Measurements from ENCODE around the gene GTPBP3.
"Not testable (repeated sequence)": the region's sequence is repeated elsewhere in the genome, so short reads cannot be mapped to it uniquely, and the experiment has no call there.

GTPBP3 gene

DNA sequence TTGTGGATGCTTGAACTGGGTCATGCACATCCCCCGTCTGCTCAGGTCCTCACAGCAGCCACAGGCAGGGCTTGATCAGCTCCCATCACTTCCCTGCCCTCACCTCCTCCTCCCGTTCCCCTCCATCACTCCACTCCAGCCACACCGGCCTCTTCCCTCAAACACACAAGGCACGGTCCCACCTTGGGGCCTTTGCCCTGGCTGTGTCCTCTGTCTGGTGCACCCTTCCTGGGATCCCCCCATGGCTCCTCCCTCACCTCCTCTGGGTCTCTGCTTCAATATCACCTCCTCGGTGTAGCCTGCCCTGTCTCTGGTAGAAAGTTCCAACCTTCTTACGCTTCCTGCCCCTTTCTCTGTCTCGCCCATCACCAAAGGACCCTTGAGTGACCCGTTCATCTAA, 16.0 kb downstream of the GTPBP3 start:
- Histone ChIP-seq H3K27me3 (no peaks in the 10 kb centered on the region), H3K9ac (no peak overlapping the region), H4K20me1 (no peaks in the 10 kb centered on the region), H3K4me3 (no peak overlapping the region), H3K36me3 (no peaks in the 10 kb centered on the region), H3K4me2 (peak overlapping the region; percentile 60), H3K9me3 (no peaks in the 10 kb centered on the region), H3K27ac (peak overlapping the region; percentile 56; the same call in 1 of the 2 replicates), H3K4me1 (peaks cover 51% of the 10 kb centered on the region)
- TF ChIP-seq Cebpa-rat (IDR thresholded peaks at IDR 0.05): no peak

GRCh38 chr19:17357078-17357666, 19.8 kb downstream of the GTPBP3 start:
- Histone ChIP-seq H4K20me1 (no peaks in the 10 kb centered on the region), H3K27ac (no peak overlapping the region), H3K4me3 (no peak overlapping the region), H3K4me2 (no peak overlapping the region), H3K9ac (no peak overlapping the region), H3K4me1 (peaks cover 15% of the 10 kb centered on the region), H3K36me3 (no peaks in the 10 kb centered on the region), H3K9me3 (no peaks in the 10 kb centered on the region), H3K27me3 (no peaks in the 10 kb centered on the region)
- no peak for TF ChIP-seq Cebpa-rat (IDR thresholded peaks at IDR 0.05)

DNA sequence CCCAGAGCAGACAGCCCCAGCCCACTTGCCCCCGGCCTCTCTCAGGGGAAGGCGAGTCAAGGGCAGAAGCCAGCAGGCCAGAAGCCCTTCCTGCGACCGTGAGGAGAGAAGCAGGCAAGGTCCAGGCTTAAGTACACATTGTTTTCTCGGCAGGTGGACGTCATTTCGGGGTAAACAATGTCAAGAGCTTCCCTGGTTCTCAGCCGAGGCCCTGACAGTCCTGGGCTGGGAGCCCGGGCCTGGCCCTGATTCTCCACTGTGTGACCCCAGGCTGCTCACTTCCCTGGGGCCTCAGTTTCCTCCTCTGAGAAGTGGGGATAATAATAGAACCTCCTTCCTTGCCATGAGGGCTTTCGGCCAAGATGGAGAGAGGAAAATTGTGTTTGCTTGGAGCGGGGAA, 20.4 kb downstream of the GTPBP3 start:
- no peak for TF ChIP-seq Cebpa-rat (IDR thresholded peaks at IDR 0.05)
- H3K9ac ChIP-seq: no peak overlapping the region

GRCh38 chr19:17358395-17358794, 21.0 kb downstream of the GTPBP3 start:
- TF ChIP-seq Cebpa-rat (IDR thresholded peaks at IDR 0.05): no peak
- no peak overlapping the region for H3K4me3 ChIP-seq
- H3K4me2 ChIP-seq: no peak overlapping the region
- H3K27ac ChIP-seq: no peak overlapping the region
- H3K9me3 ChIP-seq: no peaks in the 10 kb centered on the region
- H3K4me1 ChIP-seq: peaks cover 3% of the 10 kb centered on the region
- H3K9ac ChIP-seq: no peak overlapping the region
- no peaks in the 10 kb centered on the region for H3K27me3 ChIP-seq
- no peaks in the 10 kb centered on the region for H3K36me3 ChIP-seq
- H4K20me1 ChIP-seq: no peaks in the 10 kb centered on the region

More for the DNA sequence above, 20.4 kb downstream of the GTPBP3 start:
- H3K4me2 ChIP-seq: no peak overlapping the region
- no peaks in the 10 kb centered on the region for H3K36me3 ChIP-seq
- no peak overlapping the region for H3K27ac ChIP-seq
- no peaks in the 10 kb centered on the region for H3K9me3 ChIP-seq
- H3K4me3 ChIP-seq: no peak overlapping the region
- H3K27me3 ChIP-seq: no peaks in the 10 kb centered on the region
- H3K4me1 ChIP-seq: peaks cover 10% of the 10 kb centered on the region
- no peaks in the 10 kb centered on the region for H4K20me1 ChIP-seq

DNA sequence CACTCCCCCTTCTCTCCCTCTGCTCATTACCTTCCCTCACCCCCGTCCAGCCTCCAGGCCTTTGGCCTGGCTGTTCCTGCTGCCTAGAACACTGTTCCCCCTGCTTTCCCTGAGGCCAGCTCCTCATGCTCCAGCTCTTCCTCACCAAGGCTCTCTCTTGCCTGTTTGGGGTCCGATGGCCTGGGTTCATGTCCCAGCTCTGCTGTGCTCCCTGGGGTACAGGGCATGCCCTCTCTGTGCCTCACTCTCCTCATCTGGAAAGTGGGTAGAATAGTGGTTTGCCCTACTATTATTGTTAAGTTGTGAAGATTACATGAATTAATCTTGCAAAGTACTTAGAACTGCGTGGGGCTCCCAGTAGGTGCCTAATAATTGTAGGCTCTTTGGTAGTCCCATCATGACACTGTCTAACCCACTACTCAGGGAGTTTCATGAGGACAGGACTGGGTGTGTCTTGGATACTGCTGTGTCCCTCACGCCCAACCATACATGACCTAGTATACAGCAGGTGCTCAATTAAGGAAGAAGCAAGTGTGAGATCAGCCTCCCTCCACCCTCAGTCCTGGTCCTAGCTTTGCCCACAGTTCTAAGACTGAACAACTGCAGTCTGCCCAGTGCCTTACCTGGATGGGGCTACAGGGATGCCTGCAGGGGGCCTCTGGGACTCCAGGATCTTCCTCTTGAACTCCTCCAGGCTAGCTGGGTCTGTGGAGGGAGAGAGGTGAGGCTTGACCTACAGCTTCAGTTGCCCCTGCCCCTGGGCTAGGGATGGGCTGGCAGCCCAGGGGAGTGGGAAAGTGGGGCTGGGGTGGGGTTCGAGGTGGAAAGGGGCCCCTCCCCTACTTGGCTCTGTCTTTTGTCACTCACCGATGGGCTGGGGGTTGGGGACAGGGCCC, 22.8 kb downstream of the GTPBP3 start:
- H3K27ac ChIP-seq: no peak overlapping the region
- H3K9me3 ChIP-seq: no peaks in the 10 kb centered on the region
- H3K27me3 ChIP-seq: no peaks in the 10 kb centered on the region
- H3K4me3 ChIP-seq: no peak overlapping the region
- H4K20me1 ChIP-seq: no peaks in the 10 kb centered on the region
- no peak for TF ChIP-seq Cebpa-rat (IDR thresholded peaks at IDR 0.05)
- H3K4me2 ChIP-seq: no peak overlapping the region
- no peak overlapping the region for H3K9ac ChIP-seq
- H3K4me1 ChIP-seq: no peaks in the 10 kb centered on the region
- H3K36me3 ChIP-seq: no peaks in the 10 kb centered on the region

- H3K9me3 ChIP-seq, H3K4me3 ChIP-seq, H3K4me2 ChIP-seq, H3K9ac ChIP-seq, H3K27ac ChIP-seq, H3K36me3 ChIP-seq, H3K27me3 ChIP-seq, H3K4me1 ChIP-seq, H4K20me1 ChIP-seq: not testable (repeated sequence)
Observed at GRCh38 chr19:17363852-17364605, 26.7 kb downstream of the GTPBP3 start.

DNA sequence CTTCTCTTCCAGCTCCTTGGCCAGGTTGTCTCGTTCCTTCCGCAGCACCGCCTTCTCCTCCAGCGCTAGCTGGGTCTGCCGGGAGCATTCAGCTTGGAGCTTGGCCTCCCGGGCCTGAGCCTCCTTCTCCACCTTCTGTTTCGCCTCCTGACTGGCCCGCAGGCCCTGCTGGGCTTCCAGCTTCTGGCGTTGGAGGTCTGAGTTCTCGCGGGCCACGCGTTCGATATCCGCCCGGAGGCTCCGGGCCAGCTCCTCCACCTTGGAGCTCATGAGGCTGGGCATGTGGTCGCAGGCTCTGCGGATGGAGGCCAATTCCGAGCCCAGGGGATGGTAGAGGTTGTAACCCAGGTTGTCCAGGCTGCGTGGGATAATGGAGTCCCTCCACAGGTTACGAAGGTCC, 28.0 kb downstream of the GTPBP3 start:
- no peak for TF ChIP-seq Cebpa-rat (IDR thresholded peaks at IDR 0.05)
- H3K4me3 ChIP-seq: no peak overlapping the region
- no peaks in the 10 kb centered on the region for H3K36me3 ChIP-seq
- no peaks in the 10 kb centered on the region for H3K9me3 ChIP-seq
- H3K27me3 ChIP-seq: no peaks in the 10 kb centered on the region
- H3K4me2 ChIP-seq: no peak overlapping the region
- H4K20me1 ChIP-seq: no peaks in the 10 kb centered on the region
- H3K27ac ChIP-seq: no peak overlapping the region
- peaks cover 22% of the 10 kb centered on the region for H3K4me1 ChIP-seq
- no peak overlapping the region for H3K9ac ChIP-seq

- Histone ChIP-seq H3K4me1 (peaks cover 60% of the 10 kb centered on the region), H3K4me2 (peak overlapping the region; percentile 70), H3K4me3 (peak overlapping the region; percentile 31; the same call in 1 of the 2 replicates), H3K27me3 (no peaks in the 10 kb centered on the region), H3K9ac (0 out of 2 replicates have a peak overlapping the region, but pooled peaks have one; percentile 56), H3K36me3 (no peaks in the 10 kb centered on the region), H3K27ac (peak overlapping the region; percentile 81), H4K20me1 (no peaks in the 10 kb centered on the region), H3K9me3 (no peaks in the 10 kb centered on the region)
- TF ChIP-seq Cebpa-rat (IDR thresholded peaks at IDR 0.05): no peak
Observed at GRCh38 chr19:17370026-17370587, 32.8 kb downstream of the GTPBP3 start.

GRCh38 chr19:17376935-17377600, 39.7 kb downstream of the GTPBP3 start, which contains the start of gene PLVAP:
TSS of gene PLVAP (minus strand) at chr19:17377342. CDS start at chr19:17377288, 54 bp downstream.
- peaks cover 73% of the 10 kb centered on the region for H3K4me1 ChIP-seq
- H3K4me3 ChIP-seq: no peak within 1 kb of the TSS
- H3K9me3 ChIP-seq: 0 out of 2 replicates have a peak, but pooled peaks cover 4% of the 10 kb centered on the region
- H3K9ac ChIP-seq: 0 out of 2 replicates have a peak within 1 kb of the TSS, but pooled peaks have one; percentile 34
- H4K20me1 ChIP-seq: no peaks in the 10 kb centered on the region
- no peaks in the 10 kb centered on the region for H3K27me3 ChIP-seq
- no peaks in the 10 kb centered on the region for H3K36me3 ChIP-seq
- H3K4me2 ChIP-seq: peak within 1 kb of the TSS; percentile 69
- peak within 1 kb of the TSS; percentile 68 for H3K27ac ChIP-seq
- TF ChIP-seq Cebpa-rat (IDR thresholded peaks at IDR 0.05): no peak

Measured in BLaER1 (cell line).